Activated CD4-positive, alpha-beta T cell treated with anti-CD3 and anti-CD28 coated beads for 24 hours (primary cell): ENCODE data around the gene TEX14.
"Not testable (repeated sequence)": the region's sequence is repeated elsewhere in the genome, so short reads cannot be mapped to it uniquely, and the experiment has no call there.

Experiments used
- DNase-seq, 2 donors: peaks; one replicate each; pipeline ENCODE4 v3.0.0-alpha.2; 2020; ENCODE audit warnings: low read depth in 2 of 2

TEX14 gene

GRCh38 chr17:58688521-58688920, 3.3 kb downstream of the TEX14 start:
- no peak for DNase-seq

DNA sequence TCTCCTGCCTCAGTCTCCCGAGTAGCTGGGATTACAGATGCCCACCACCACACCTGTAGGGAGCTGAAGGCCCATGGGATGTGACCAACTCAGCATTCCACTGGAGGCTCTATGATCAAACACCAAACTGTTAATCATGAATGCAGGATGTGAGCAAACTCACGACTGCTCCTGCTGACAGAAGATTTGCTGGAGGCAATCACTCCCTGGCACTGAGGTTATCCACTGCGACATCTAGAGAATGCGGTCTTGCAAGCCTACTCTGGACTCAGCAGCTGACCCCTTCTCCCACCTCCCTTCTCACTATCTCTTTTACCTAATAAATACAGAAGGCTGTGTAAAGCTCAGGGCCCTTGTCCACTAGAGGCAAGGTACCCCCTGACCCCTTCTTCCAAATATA, 4.9 kb downstream of the TEX14 start:
- no peak for DNase-seq

- DNase-seq: not testable (repeated sequence)
Observed at GRCh38 chr17:58684462-58684861, 7.4 kb downstream of the TEX14 start.

- DNase-seq: no peak
Observed at GRCh38 chr17:58684003-58684402, 7.8 kb downstream of the TEX14 start.

DNA sequence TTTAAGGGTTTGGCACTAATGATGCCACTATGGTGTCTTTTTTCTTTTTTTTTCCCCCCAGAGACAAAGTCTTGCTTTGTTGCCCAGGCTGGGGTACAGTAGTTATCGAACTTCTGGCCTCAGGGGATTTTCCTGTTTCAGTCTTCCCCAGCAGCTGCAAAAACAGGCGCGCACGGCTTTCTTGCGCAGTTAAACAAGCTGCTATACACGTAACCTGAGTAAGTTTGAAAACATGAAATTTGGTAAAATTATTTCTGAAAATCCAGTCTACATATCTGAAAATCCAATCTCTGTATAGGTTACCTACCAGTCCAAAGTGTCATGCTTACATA, 11.8 kb downstream of the TEX14 start:
- DNase-seq: no peak

GRCh38 chr17:58679263-58680037, 12.4 kb downstream of the TEX14 start:
- no peak for DNase-seq

DNA sequence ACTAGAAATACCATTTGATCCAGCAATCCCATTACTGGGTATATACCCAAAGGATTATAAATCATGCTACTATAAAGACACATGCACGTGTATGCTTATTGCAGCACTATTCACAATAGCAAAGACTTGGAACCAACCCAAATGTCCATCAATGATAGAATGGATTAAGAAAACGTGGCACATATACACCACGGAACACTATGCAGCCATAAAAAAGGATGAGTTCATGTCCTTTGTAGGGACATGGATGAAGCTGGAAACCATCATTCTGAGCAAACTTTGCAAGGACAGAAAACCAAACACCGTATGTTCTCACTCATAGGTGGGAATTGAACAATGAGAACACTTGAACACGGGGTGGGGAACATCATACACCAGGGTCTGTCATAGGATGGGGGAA, 13.6 kb downstream of the TEX14 start:
- DNase-seq: not testable (repeated sequence)

DNA sequence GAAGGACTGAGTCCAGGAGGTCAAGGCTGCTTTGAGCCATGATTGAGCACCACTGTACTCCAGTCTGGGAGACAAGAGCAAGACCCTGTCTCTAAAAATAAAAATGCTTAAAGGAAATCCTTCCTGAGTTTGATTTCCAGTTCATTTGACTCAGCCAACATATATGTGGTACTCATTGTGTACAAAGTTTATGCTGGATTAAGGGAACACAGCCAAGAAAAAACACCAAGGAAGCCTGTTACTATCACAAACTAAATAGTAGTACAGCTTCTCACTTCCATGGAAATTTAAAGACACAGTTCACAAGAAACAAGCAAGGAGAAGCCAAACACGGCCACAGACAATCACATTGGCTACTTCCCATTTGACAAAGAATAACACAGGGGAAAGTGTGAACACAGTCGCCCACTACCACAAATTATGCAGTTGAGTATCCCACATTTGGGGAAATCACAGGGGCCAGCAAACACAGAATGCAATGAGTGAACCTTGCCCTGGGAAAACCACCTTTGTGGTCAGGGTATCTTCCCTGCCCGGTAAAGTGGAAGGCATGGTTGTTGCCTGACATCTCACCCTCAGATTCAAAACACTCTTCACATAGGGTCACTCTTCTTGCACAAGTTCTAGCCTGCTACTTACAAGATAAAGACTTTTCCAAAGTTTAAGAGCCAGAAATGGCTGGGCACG, 14.5 kb downstream of the TEX14 start:
- no peak for DNase-seq

DNA sequence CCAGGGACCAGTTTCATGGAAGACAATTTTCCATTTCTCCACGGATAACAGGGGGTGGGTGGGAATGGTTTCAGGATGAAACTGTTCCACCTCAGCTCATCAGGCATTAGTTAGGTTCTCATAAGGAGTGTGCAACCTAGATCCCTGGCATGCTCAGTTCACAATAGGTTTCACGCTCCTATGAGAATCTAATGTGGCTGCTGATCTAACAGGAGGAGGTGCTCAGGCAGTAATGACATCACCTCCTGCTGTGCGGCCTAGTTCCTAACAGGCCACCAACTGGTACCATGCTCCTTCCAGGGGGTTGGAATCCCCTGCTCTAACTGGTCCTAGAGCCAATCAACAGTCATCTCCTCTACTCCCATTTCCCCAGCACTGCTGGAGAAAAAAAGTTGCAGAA, 19.9 kb downstream of the TEX14 start:
- DNase-seq: no peak

GRCh38 chr17:58669853-58670252, 22.0 kb downstream of the TEX14 start:
- DNase-seq: no peak

DNA sequence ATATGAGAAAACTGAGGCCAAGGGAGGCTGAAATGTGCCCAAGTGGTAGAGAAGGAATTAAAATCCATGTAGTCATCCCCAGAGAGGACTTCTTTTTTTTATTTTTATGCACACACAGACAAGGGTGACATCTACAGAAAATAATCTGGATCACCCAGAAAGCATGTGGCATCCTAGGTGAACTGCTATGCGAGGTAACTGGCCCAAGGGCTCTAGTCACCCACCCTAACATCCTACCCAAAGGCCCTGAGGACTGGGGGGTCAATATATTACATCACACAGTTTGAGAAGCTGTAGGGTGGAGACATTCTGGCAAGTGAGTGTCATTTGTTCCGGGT, 23.3 kb downstream of the TEX14 start:
- no peak for DNase-seq

- no peak for DNase-seq
Observed at GRCh38 chr17:58667934-58668597, 23.8 kb downstream of the TEX14 start.

GRCh38 chr17:58666858-58667267, 25.0 kb downstream of the TEX14 start:
- no peak for DNase-seq

GRCh38 chr17:58665946-58666857, 25.6 kb downstream of the TEX14 start:
- DNase-seq: no peak

GRCh38 chr17:58664302-58664701, 27.5 kb downstream of the TEX14 start:
- DNase-seq: no peak

DNA sequence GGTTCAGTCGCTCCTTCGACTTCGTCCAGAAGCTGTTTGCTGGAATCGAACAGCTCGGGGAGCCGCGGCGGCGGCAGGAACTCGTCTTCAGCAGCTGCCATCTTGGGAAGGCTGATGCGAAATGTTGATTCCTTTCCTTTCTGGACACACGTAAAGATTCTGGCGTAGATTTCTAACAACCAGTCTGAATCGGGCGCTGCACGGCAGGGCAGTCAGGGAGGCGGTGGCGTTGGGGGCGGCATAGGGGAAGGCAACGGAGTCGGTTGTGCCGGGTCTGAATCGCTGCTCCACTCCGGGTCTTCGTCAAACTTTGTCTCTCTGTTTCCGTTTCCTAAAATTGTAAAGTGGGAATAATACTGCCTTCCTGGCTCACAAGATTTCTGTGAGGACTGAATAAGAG, 30.3 kb downstream of the TEX14 start:
- DNase-seq: no peak

- DNase-seq: no peak
Observed at GRCh38 chr17:58660621-58661020, 31.2 kb downstream of the TEX14 start.

DNA sequence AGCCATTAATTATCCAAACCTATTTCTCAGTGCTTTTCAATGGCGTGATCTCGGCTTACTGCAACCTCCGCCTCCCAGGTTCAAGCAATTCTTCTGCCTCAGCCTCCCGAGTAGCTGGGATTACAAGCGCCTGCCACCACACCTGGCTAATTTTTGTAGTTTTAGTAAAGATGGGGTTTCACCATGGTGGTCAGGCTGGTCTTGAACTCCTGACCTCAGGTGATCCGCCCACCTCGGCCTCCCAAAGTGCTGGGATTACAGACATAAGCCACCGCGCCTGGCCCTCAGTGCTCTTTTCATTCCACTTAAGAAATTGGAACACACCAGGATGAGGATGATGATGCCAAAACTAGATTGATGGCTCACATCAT, 32.1 kb downstream of the TEX14 start:
- DNase-seq: not testable (repeated sequence)

DNA sequence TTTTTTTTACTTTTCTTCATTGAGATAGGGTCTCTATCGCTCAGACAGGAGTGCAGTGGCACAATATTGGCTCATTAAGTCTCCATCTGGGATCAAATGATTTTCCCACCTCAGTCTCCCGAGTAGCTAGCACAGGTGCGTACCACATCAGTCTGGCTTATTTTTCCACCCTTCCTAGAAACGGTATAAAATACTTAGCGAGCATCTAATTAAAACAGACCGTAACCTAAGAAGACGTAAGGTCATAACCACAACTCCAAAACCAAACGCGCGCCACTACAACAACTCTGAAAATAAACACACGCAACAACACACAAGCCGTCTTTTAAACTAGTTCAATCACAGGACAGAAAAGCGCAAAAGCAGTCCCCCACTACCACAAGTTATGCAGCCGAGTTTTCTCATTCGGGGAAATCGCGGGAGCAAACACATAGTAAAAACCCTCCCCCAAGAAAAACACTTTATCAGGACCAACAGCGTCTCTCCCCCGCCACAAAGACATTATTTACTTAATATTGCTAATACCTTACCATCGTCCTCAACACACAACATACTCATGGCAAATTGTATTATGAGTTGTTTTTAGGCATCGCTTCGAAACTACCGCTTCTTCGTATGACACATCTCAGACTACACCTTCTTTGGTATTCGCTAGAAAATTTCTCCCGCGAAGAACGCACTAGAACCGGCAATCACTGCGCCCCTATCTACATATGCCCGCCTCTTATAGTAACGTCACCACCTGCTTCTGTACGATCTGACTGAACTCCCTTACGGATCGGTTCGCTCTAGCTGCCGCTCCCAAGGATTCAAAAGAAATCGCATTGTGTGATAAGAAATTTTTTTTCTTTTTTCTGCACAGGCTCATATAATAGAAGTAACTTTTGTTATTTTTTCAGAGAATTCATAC, 32.8 kb downstream of the TEX14 start:
- DNase-seq: peak; percentile 54 to 68

DNA sequence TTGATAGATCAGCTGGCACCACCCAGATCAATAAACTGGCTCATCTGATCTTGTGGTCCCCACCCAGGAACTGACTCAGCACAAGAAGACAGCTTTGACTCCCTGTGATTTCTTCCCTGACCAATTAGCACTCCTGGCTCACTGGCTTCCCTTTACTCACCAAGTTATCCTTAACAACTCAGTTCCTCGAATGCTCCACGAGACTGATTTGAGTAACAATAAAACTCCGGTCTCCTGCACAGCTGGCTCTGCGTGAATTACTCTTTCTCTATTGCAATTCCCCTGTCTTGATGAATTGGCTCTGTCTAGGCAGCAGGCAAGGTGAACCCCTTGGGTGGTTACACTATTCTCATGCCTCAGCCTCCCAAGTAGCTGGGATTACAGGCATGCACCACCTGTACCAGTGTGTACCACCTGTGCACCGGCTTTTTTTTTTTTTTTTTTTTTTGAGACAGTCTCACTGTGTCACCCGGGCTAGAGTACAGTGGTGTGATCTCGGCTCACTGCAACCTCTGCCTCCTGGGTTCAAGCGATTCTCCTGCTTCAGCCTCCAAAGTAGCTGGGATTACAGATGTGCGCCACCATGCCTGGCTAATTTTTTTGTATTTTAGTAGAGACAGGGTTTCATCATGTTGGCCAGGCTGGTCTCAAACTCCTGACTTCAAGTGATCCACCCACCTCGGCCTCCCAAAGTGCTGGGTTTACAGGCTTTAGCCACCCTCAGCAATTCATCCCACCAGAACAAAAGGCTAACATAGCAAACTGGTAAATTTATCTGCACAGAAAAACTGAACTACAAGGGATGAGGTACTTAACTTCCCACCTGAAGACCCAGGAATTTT, 33.7 kb downstream of the TEX14 start:
- not testable (repeated sequence) for DNase-seq
